GM06990 (cell line): ENCODE data around the gene ZNF598.

Experiments
- DNase-seq: peaks from one replicate; pipeline ENCODE4 v3.0.0-alpha.2; 2011; ENCODE audit not compliant: insufficient read length; ENCODE audit errors: extremely low read depth
- H3K27me3 ChIP-seq: replicated peaks from 2 replicates; pipeline ENCODE4 v1.6.0; 2011; ENCODE audit warnings: low read length; ENCODE audit not compliant: control insufficient read depth, insufficient read depth
- H3K36me3 ChIP-seq: 2 replicates; pipeline ENCODE4 v1.5.1; 2011; ENCODE audit warnings: low read length; ENCODE audit not compliant: control insufficient read depth, insufficient read depth
- H3K4me3 ChIP-seq: replicated peaks from 2 replicates; pipeline ENCODE4 v1.5.1; 2011; ENCODE audit warnings: low read depth, mild to moderate bottlenecking, control low read depth, low read length
- CTCF ChIP-seq: IDR thresholded peaks from 2 replicates; pipeline ENCODE4 v1.5.1; 2011; ENCODE audit warnings: low read length, control low read depth, mild to moderate bottlenecking, inconsistent platforms; ENCODE audit not compliant: insufficient read depth, poor library complexity, severe bottlenecking

Gene ZNF598

GRCh38 chr16:2033057-2033908, 23.7 kb upstream of the ZNF598 start:
- DNase-seq: no peak
- H3K4me3 ChIP-seq: no peak overlapping the region

DNA sequence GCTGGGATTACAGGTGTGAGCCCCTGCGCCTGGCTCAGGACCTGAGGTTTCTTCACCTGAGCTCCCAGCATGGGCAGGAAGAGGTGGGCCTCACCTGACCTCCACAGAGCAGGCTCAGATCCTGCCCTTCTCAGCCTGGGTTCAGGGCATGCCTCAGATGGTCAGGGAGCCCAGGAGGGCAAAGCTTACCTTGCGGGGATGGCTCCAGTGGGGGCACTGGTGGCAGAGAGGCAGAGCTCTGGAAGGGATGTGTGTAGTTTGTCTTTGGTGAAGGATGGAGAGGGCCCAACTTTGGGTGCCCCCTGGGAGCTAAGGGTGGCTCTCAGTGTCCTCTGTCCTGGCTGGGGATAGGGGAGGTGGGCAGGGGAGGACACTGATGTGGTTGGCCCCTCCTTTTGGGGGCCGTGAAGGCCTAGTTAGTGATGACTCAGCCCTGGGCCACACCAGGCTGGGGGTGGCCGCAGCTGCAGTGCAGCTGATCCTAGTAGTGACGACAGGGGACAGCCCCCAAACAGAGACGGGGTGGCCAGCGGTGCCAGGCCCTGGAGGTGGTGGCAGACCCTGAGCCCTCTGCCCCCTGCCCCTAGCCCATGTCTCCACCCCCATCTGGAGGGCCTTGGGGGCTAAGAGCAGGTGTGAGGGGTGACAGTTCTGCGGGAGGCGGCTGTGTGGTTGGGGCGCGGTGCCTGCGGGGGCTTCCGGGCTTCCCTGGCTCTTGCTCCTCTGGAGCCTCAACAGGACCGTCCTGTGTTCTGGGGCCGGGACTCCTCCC, 22.9 kb upstream of the ZNF598 start:
- Histone ChIP-seq H3K36me3 (no peaks in the 10 kb centered on the region), H3K4me3 (no peak overlapping the region), H3K27me3 (peaks cover 7% of the 10 kb centered on the region)
- TF ChIP-seq CTCF: no peak
- no peak for DNase-seq

More at GRCh38 chr16:2033057-2033908, 23.7 kb upstream of the ZNF598 start:
- Histone ChIP-seq H3K27me3 (peaks cover 2% of the 10 kb centered on the region; the same call in 1 of the 2 replicates), H3K36me3 (no peaks in the 10 kb centered on the region)
- TF ChIP-seq CTCF: no peak

DNA sequence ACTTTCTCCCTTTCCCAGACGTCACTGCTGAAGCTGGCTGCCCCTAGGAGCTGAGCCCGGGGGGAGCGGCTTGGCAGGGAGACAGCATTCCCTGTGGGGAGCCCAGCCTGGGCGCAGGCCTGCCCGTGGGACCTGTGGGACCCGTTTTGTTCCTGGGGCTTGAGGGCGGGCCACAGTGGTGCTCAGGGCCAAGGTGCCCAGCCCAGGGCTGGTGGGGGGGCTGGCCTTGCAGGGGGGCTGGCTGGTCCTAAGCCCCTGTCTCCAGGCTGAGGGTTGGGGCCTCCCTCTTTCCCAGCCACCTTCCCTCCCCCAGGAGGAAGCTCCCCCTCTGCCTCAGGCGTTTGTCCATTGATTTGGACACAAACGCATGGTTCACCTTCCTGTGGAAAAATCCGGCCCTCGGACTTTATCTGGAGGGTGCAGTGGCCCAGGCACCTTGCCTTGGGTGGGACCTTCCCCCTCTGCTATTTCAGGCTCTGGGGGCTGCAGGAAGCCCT, 21.5 kb upstream of the ZNF598 start:
- H3K4me3 ChIP-seq: no peak overlapping the region
- H3K27me3 ChIP-seq: peaks cover 9% of the 10 kb centered on the region
- no peaks in the 10 kb centered on the region for H3K36me3 ChIP-seq
- DNase-seq: no peak
- TF ChIP-seq CTCF: no peak

- Histone ChIP-seq H3K36me3 (no peaks in the 10 kb centered on the region), H3K27me3 (peaks cover 12% of the 10 kb centered on the region), H3K4me3 (no peak overlapping the region)
- no peak for DNase-seq
- TF ChIP-seq CTCF: no peak
These were observed 20.4 kb upstream of the ZNF598 start for GRCh38 chr16:2030036-2030435.

- H3K27me3 ChIP-seq: peaks cover 12% of the 10 kb centered on the region
- no peak overlapping the region for H3K4me3 ChIP-seq
- TF ChIP-seq CTCF: no peak
- no peak for DNase-seq
- H3K36me3 ChIP-seq: no peaks in the 10 kb centered on the region
These were observed 19.7 kb upstream of the ZNF598 start for GRCh38 chr16:2029350-2029749.
